Neural crest cell (in vitro differentiated cells): Measurements from ENCODE around the gene SLC38A8. TPM values are rescaled to one million over a fixed set of nuclear protein-coding genes. Genes with fewer than 3 reads are reported as not detected.

Experiments used
- DNase-seq: peaks from one replicate; pipeline ENCODE4 v3.0.0; 2021; ENCODE audit warnings: low read depth, mixed read lengths, low spot score
- H3K27ac Mint-ChIP-seq: one replicate; pipeline ENCODE4 v1.8.0; 2021; ENCODE audit warnings: mild to moderate bottlenecking, mixed read lengths; ENCODE audit not compliant: unreplicated experiment
- H3K27me3 Mint-ChIP-seq: 2 replicates; pipeline ENCODE4 v1.8.0; 2021; ENCODE audit warnings: low read depth, mild to moderate bottlenecking, mixed read lengths
- H3K36me3 Mint-ChIP-seq: 2 replicates; pipeline ENCODE4 v1.8.0; 2021; ENCODE audit warnings: low read depth, mild to moderate bottlenecking, mixed read lengths
- H3K4me1 Mint-ChIP-seq: 2 replicates; pipeline ENCODE4 v1.8.0; 2021; ENCODE audit warnings: mixed read lengths
- H3K4me3 Mint-ChIP-seq: one replicate; pipeline ENCODE4 v1.8.0; 2021; ENCODE audit warnings: mild to moderate bottlenecking, mixed read lengths
- H3K9me3 Mint-ChIP-seq: 2 replicates; pipeline ENCODE4 v1.8.0; 2021; ENCODE audit warnings: mixed read lengths
- total RNA-seq: library from RNA; stranded (reverse); gene quantifications from 2 replicates; pipeline ENCODE4 v1.2.1, GENCODE V29; 2021
- TF ChIP-seq, protein P1 (sequence below): fragments of 200-600 bp; sonication (generic); conservative IDR thresholded peaks from 2 replicates; pipeline ENCODE4 v1.5.0; 2021; ENCODE audit warnings: antibody characterized with exemption, mild to moderate bottlenecking

Gene SLC38A8
- total RNA-seq, 1 donor from 2014 or later: not detected

DNA sequence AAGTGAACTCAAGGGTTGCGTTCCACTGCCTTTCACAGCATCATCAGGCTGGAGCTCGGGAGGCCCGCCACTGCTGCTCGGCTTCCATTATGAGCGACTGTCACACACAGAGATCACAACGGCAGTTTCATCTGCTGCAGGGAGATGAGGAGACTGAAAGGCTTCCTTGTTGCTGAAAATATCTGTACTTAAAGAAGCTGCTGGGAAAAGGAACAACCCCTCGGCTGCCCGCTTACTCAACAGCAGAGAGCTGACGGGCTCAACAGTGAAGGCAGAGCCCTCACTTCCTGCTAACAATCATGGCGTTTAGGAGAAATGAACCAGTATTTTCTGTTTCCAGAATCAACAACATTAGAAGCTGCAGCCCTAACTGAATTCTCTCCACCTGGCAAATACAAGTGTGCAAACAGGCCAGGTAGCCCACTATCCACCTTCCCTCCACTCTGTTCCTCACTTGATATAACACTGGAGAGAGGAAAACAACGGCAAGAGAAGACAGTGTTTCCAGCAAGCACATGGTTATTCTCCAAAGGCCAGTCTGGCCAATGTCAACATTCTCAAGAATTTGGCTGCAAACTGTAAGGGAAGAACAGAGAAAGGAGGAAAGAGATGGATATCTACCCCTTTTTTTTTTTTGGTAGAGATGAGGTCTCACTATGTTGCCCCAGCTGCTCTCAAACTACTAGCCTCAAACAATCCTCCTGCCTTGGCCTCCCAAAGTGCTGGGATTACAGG is 40.4 kb upstream of the SLC38A8 start:
- TF ChIP-seq, protein P1, sequence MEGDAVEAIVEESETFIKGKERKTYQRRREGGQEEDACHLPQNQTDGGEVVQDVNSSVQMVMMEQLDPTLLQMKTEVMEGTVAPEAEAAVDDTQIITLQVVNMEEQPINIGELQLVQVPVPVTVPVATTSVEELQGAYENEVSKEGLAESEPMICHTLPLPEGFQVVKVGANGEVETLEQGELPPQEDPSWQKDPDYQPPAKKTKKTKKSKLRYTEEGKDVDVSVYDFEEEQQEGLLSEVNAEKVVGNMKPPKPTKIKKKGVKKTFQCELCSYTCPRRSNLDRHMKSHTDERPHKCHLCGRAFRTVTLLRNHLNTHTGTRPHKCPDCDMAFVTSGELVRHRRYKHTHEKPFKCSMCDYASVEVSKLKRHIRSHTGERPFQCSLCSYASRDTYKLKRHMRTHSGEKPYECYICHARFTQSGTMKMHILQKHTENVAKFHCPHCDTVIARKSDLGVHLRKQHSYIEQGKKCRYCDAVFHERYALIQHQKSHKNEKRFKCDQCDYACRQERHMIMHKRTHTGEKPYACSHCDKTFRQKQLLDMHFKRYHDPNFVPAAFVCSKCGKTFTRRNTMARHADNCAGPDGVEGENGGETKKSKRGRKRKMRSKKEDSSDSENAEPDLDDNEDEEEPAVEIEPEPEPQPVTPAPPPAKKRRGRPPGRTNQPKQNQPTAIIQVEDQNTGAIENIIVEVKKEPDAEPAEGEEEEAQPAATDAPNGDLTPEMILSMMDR: no peak
- peaks cover 16% of the 10 kb centered on the region for H3K36me3 Mint-ChIP-seq
- no peak overlapping the region for H3K4me3 Mint-ChIP-seq
- no peaks in the 10 kb centered on the region for H3K4me1 Mint-ChIP-seq
- H3K27me3 Mint-ChIP-seq: no peaks in the 10 kb centered on the region
- H3K27ac Mint-ChIP-seq: no peak overlapping the region
- DNase-seq: no peak
- no peaks in the 10 kb centered on the region for H3K9me3 Mint-ChIP-seq

DNA sequence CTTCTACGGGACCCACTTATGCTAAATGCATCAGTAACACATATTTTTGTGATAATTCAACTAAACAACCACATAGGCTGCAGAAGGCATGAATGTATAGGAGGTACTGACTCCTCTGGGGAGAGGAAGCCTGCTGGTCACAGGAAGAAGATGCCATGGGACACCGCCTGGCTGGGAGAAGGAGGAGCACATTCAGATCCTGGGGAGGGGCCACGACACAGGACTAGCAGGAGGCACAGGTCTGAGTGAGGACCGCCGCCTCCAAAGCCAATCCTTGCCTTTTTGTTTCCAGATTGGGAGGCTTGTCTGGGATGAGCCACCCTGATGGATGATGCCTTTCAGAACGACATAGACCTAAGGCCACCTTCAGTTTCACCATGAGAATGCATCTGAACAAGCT is 39.5 kb upstream of the SLC38A8 start:
- no peak overlapping the region for H3K27ac Mint-ChIP-seq

DNA sequence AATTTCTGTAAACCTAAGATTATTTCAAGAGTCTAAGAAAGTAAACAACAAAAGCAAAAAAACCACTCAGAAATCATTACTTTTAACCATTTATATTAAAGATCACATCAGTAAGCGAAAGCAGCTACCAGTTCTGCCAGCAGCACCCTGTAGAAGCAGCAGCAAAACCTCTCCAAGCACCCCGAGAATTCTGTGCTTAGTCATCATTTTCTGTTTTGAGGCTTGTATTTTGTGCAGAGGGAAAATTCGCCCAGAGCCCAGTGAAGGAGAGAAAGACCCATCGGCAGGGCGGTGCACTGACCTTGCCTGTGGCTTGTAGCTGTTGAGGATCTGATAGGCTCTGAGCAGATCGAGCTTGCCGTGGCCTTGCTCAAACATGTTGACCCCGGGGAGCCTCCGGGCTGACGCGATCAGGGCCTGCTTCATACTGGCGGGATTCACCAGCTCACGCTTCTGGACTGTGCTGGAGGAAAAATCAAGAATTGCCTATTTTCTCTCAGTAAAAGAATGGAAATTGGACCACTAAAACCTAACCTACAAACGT is 38.9 kb upstream of the SLC38A8 start:
- peaks cover 18% of the 10 kb centered on the region for H3K36me3 Mint-ChIP-seq
- H3K4me1 Mint-ChIP-seq: no peaks in the 10 kb centered on the region
- TF ChIP-seq, protein P1: no peak
- H3K9me3 Mint-ChIP-seq: no peaks in the 10 kb centered on the region
- DNase-seq: no peak
- no peaks in the 10 kb centered on the region for H3K27me3 Mint-ChIP-seq
- no peak overlapping the region for H3K27ac Mint-ChIP-seq
- no peak overlapping the region for H3K4me3 Mint-ChIP-seq

More for the DNA sequence above, 39.5 kb upstream of the SLC38A8 start:
- TF ChIP-seq, protein P1: no peak
- Mint-ChIP-seq H3K27me3 (no peaks in the 10 kb centered on the region), H3K9me3 (no peaks in the 10 kb centered on the region), H3K4me1 (no peaks in the 10 kb centered on the region), H3K36me3 (peaks cover 22% of the 10 kb centered on the region), H3K4me3 (no peak overlapping the region)
- DNase-seq: no peak

DNA sequence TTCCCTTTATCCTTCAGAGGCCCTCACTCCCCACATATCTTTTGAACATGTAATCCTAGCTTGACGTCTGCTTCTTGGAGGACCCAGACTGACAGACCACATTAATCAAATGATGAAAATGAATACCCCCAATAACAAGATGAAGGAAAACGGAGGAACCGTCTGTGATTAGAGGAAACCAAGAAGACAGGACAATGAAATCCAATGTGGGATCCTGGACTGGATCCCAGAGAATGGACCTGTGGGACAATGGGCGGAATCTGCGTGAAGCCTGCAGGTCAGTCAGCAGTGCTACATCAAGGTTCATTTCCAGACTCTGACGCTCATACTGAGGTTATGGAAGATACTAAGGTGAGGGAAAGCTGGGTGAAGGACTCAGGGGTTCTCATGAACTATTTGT is 38.2 kb upstream of the SLC38A8 start:
- DNase-seq: no peak
- Mint-ChIP-seq H3K4me1 (no peaks in the 10 kb centered on the region), H3K27ac (peak overlapping the region; percentile 12), H3K4me3 (no peak overlapping the region), H3K9me3 (no peaks in the 10 kb centered on the region), H3K27me3 (no peaks in the 10 kb centered on the region), H3K36me3 (peaks cover 18% of the 10 kb centered on the region)
- TF ChIP-seq, protein P1: no peak

DNA sequence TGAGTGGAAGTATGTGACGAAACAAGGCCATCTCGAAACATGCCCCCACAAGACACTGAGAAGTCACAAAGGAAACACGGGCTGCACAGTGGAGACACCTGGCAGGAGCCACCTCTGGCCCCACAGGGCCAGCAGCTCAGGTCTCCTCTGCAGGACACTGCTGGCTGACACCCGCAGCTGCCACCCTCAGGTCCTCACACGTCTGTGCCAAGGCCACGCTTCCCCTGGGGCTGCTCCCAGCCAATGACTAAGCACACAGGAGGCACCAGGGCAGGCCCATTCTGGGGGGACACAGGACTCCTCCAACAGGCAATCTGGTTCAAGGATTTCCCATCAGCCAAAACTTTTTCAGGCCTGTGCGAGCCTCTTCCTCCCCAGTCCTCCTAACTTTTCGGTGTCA is 37.8 kb upstream of the SLC38A8 start:
- TF ChIP-seq, protein P1: no peak
- Mint-ChIP-seq H3K9me3 (no peaks in the 10 kb centered on the region), H3K36me3 (peaks cover 18% of the 10 kb centered on the region), H3K4me3 (no peak overlapping the region), H3K4me1 (no peaks in the 10 kb centered on the region), H3K27ac (peak overlapping the region; percentile 78), H3K27me3 (no peaks in the 10 kb centered on the region)
- DNase-seq: no peak
